Measurements from ENCODE around the gene YARS2.
"Not testable (repeated sequence)": the region's sequence is repeated elsewhere in the genome, so short reads cannot be mapped to it uniquely, and the experiment has no call there.

The YARS2 gene

GRCh38 chr12:32743264-32743663, 12.4 kb downstream of the YARS2 start:
- no peak for DNase-seq (ENCODE audit: low read depth)

GRCh38 chr12:32742133-32742532, 13.6 kb downstream of the YARS2 start:
- no peak for DNase-seq (ENCODE audit: low read depth)

GRCh38 chr12:32739279-32739678, 16.4 kb downstream of the YARS2 start:
- no peak for DNase-seq (ENCODE audit: low read depth)

- DNase-seq (ENCODE audit: low read depth), result no peak
Observed at GRCh38 chr12:32737715-32738114, 18.0 kb downstream of the YARS2 start.

GRCh38 chr12:32736445-32736844, 19.3 kb downstream of the YARS2 start:
- no peak for DNase-seq (ENCODE audit: low read depth)

- no peak for DNase-seq (ENCODE audit: low read depth)
Observed at GRCh38 chr12:32734952-32735351, 20.7 kb downstream of the YARS2 start.

- peak; percentile 6 for DNase-seq (ENCODE audit: low read depth)
Observed at GRCh38 chr12:32727237-32727636, 28.5 kb downstream of the YARS2 start.

GRCh38 chr12:32726286-32726685, 29.4 kb downstream of the YARS2 start:
- DNase-seq (ENCODE audit: low read depth), result no peak

GRCh38 chr12:32725308-32725707, 30.4 kb downstream of the YARS2 start:
- DNase-seq (ENCODE audit: low read depth), result not testable (repeated sequence)

GRCh38 chr12:32718926-32719325, 36.8 kb downstream of the YARS2 start:
- DNase-seq (ENCODE audit: low read depth), result no peak

- DNase-seq (ENCODE audit: low read depth), result no peak
Observed at GRCh38 chr12:32714772-32715171, 40.9 kb downstream of the YARS2 start.

GRCh38 chr12:32708926-32709325, 46.8 kb downstream of the YARS2 start:
- DNase-seq (ENCODE audit: low read depth), result no peak

- no peak for DNase-seq (ENCODE audit: low read depth)
Observed at GRCh38 chr12:32706335-32707024, 49.2 kb downstream of the YARS2 start.

GRCh38 chr12:32705783-32706182, 49.9 kb downstream of the YARS2 start:
- no peak for DNase-seq (ENCODE audit: low read depth)

- no peak for DNase-seq (ENCODE audit: low read depth)
Observed at GRCh38 chr12:32702946-32703345, 52.8 kb downstream of the YARS2 start.

GRCh38 chr12:32702473-32702872, 53.2 kb downstream of the YARS2 start:
- peak; percentile 5 for DNase-seq (ENCODE audit: low read depth)

- not testable (repeated sequence) for DNase-seq (ENCODE audit: low read depth)
Observed at GRCh38 chr12:32699437-32699836, 56.3 kb downstream of the YARS2 start.

GRCh38 chr12:32698285-32698684, 57.4 kb downstream of the YARS2 start:
- no peak for DNase-seq (ENCODE audit: low read depth)

- DNase-seq (ENCODE audit: low read depth), result no peak
Observed at GRCh38 chr12:32697445-32697844, 58.3 kb downstream of the YARS2 start.
